Uterus (tissue), 2 donors: ENCODE measurements around the gene PROM1.

Experiments
- CTCF ChIP-seq, 4 experiments: fragments of 200-600 bp in 2 of 4; fragments of 450-650 bp in 2 of 4; sonication (generic) in 2 of 4; IDR thresholded peaks; one replicate each; pipeline ENCODE4 v1.5.1; 2016 to 2019; ENCODE audit warnings: antibody characterized with exemption in 4 of 4, mild to moderate bottlenecking in 2 of 4, moderate library complexity in 1 of 4
- POLR2A ChIP-seq, 2 donors: fragments of 450-650 bp; IDR thresholded peaks; one replicate each; pipeline ENCODE4 v1.6.1; 2016; ENCODE audit warnings: antibody characterized with exemption in 2 of 2, mild to moderate bottlenecking in 1 of 2, moderate library complexity in 1 of 2

- TF ChIP-seq CTCF (IDR thresholded peaks at IDR 0.05): no peak
- no peak for TF ChIP-seq POLR2A (IDR thresholded peaks at IDR 0.05)
Measured at GRCh38 chr4:16035843-16036242, 48.0 kb downstream of the PROM1 start.
